ENCODE measurements around the gene MAP3K9.

DNA sequence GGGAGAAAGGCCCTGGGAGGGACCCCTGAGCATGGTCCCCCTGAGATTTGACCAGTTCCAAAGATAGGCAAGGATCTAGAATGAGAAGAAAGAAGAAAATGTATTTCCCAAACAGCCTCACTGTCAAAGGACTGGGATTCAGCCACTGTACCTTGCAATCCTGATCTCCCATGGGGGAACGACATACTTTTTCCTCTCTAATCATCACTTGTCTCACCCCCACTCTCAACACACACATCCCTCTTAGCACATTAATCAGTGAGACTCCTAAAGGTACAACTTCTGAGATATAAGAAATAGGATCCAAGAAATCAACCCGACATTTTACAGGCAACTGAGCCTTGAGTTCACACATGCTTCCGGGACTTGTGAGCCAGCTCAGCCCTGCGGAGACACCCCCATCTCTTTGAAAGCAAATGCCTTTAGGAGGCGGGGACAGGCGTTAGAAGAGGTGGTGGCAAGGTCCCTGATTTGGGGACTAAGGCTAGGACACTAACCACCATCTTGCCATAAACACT, 1.4 kb downstream of the MAP3K9 start:
- TF ChIP-seq, protein P1, sequence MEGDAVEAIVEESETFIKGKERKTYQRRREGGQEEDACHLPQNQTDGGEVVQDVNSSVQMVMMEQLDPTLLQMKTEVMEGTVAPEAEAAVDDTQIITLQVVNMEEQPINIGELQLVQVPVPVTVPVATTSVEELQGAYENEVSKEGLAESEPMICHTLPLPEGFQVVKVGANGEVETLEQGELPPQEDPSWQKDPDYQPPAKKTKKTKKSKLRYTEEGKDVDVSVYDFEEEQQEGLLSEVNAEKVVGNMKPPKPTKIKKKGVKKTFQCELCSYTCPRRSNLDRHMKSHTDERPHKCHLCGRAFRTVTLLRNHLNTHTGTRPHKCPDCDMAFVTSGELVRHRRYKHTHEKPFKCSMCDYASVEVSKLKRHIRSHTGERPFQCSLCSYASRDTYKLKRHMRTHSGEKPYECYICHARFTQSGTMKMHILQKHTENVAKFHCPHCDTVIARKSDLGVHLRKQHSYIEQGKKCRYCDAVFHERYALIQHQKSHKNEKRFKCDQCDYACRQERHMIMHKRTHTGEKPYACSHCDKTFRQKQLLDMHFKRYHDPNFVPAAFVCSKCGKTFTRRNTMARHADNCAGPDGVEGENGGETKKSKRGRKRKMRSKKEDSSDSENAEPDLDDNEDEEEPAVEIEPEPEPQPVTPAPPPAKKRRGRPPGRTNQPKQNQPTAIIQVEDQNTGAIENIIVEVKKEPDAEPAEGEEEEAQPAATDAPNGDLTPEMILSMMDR (IDR thresholded peaks at IDR 0.05; ENCODE audit: insufficient read depth, low read depth, low read length): no peak
- no peak for TF ChIP-seq EZH2 (IDR thresholded peaks at IDR 0.05; ENCODE audit: insufficient read depth, low read length)
